ENCODE measurements around the gene ZDHHC14.
A peak's percentile ranks its signal among the peaks of the same experiment; 100 is the strongest.
"Not testable (repeated sequence)": the region's sequence is repeated elsewhere in the genome, so short reads cannot be mapped to it uniquely, and the experiment has no call there.

The ZDHHC14 gene

GRCh38 chr6:157405986-157406385, 25.0 kb downstream of the ZDHHC14 start:
- DNase-seq (ENCODE audit: low read depth in 1 of 2, low spot score in 1 of 2) = no peak

- no peak for DNase-seq (ENCODE audit: low read depth in 1 of 2, low spot score in 1 of 2)
These were observed 25.7 kb downstream of the ZDHHC14 start for GRCh38 chr6:157406661-157407060.

GRCh38 chr6:157407646-157408045, 26.7 kb downstream of the ZDHHC14 start:
- no peak for DNase-seq (ENCODE audit: low read depth in 1 of 2, low spot score in 1 of 2)

- not testable (repeated sequence) for DNase-seq (ENCODE audit: low read depth in 1 of 2, low spot score in 1 of 2)
These were observed 27.4 kb downstream of the ZDHHC14 start for GRCh38 chr6:157408427-157408826.

- DNase-seq (ENCODE audit: low read depth in 1 of 2, low spot score in 1 of 2) = no peak
These were observed 29.1 kb downstream of the ZDHHC14 start for GRCh38 chr6:157410045-157410444.

- no peak for DNase-seq (ENCODE audit: low read depth in 1 of 2, low spot score in 1 of 2)
These were observed 30.4 kb downstream of the ZDHHC14 start for GRCh38 chr6:157411368-157411767.

GRCh38 chr6:157412791-157413190, 31.8 kb downstream of the ZDHHC14 start:
- DNase-seq (ENCODE audit: low read depth in 1 of 2, low spot score in 1 of 2) = no peak

- DNase-seq (ENCODE audit: low read depth in 1 of 2, low spot score in 1 of 2) = no peak
These were observed 39.5 kb downstream of the ZDHHC14 start for GRCh38 chr6:157420497-157420896.

GRCh38 chr6:157424491-157425020, 43.6 kb downstream of the ZDHHC14 start:
- DNase-seq (ENCODE audit: low read depth in 1 of 2, low spot score in 1 of 2) = no peak

- DNase-seq (ENCODE audit: low read depth in 1 of 2, low spot score in 1 of 2) = no peak
These were observed 47.0 kb downstream of the ZDHHC14 start for GRCh38 chr6:157427969-157428368.

GRCh38 chr6:157428427-157429202, 47.6 kb downstream of the ZDHHC14 start:
- DNase-seq (ENCODE audit: low read depth in 1 of 2, low spot score in 1 of 2) = peak in 1 of 2 donors; percentile 35

- no peak for DNase-seq (ENCODE audit: low read depth in 1 of 2, low spot score in 1 of 2)
These were observed 48.3 kb downstream of the ZDHHC14 start for GRCh38 chr6:157429248-157429647.

- no peak for DNase-seq (ENCODE audit: low read depth in 1 of 2, low spot score in 1 of 2)
These were observed 49.8 kb downstream of the ZDHHC14 start for GRCh38 chr6:157430834-157431233.

- no peak for DNase-seq (ENCODE audit: low read depth in 1 of 2, low spot score in 1 of 2)
These were observed 51.4 kb downstream of the ZDHHC14 start for GRCh38 chr6:157432231-157432891.

GRCh38 chr6:157432892-157433265, 51.9 kb downstream of the ZDHHC14 start:
- DNase-seq (ENCODE audit: low read depth in 1 of 2, low spot score in 1 of 2) = no peak

GRCh38 chr6:157433678-157434081, 52.7 kb downstream of the ZDHHC14 start:
- no peak for DNase-seq (ENCODE audit: low read depth in 1 of 2, low spot score in 1 of 2)

- DNase-seq (ENCODE audit: low read depth in 1 of 2, low spot score in 1 of 2) = no peak
These were observed 53.5 kb downstream of the ZDHHC14 start for GRCh38 chr6:157434349-157435033.

- DNase-seq (ENCODE audit: low read depth in 1 of 2, low spot score in 1 of 2) = no peak
These were observed 55.4 kb downstream of the ZDHHC14 start for GRCh38 chr6:157436219-157436943.

GRCh38 chr6:157436944-157437336, 56.0 kb downstream of the ZDHHC14 start:
- DNase-seq (ENCODE audit: low read depth in 1 of 2, low spot score in 1 of 2) = no peak

GRCh38 chr6:157438611-157439111, 57.7 kb downstream of the ZDHHC14 start:
- no peak for DNase-seq (ENCODE audit: low read depth in 1 of 2, low spot score in 1 of 2)

- no peak for DNase-seq (ENCODE audit: low read depth in 1 of 2, low spot score in 1 of 2)
These were observed 59.2 kb downstream of the ZDHHC14 start for GRCh38 chr6:157440171-157440570.

All from activated T-helper 1 cell treated with anti-CD3 and anti-CD28 coated beads, Interleukin-2, amount 50 U/mL, for 16 hours (primary cell).